ENCODE results near the gene AFAP1.

DNA sequence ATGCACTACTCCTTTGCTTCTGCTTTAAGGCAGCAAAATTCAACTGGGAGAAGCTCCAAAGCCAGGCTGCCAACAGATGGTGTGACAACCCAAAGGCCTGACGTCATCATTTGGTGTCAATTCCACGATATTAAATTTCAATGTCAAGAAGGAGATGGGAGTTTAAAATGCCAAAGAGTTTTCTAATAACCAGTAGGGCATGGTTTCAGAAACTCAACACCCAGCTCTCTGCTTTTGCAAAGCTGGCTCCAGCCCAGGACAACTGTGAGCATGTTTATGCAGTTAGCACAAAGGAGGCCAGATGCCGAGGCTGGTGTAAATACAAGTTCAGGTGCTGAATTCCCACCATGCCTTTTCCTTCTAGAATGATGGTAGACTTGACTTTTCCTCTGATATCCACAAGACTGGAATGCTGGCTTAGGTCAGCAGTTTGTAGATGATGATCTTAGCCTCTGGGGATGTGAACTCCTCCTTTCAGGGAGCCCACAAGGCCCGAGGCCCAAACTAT lies 67.3 kb downstream of the AFAP1 start:
- TF ChIP-seq CTCF (IDR thresholded peaks at IDR 0.05) (no peak), ZFX (IDR thresholded peaks at IDR 0.05; ENCODE audit: borderline replicate concordance) (no peak)
